ENCODE data around the gene NECTIN1.

The NECTIN1 gene

DNA sequence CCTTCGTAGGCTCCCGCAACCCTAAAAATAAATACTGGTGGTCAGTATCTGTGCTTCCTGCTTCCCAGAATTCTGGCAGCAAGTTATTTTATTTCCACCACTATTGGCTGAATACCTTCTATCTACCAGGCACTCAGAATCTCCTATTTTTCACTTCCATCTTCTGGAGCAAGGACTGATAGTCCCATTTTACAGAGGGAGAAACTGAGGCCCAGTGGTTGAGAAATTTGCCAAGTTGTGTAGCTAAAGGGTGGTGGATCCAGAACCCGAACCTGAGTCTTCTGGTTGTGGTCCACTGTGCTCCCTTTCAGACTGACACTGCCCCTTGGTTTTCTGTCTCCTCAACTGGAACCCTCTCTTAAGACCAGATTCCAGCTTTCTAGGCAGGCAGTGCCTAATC lies 31.6 kb downstream of the NECTIN1 start:
- H3K9me3 ChIP-seq (ENCODE audit: control insufficient read depth, low read length) = no peaks in the 10 kb centered on the region
- no peak overlapping the region for H3K9ac ChIP-seq (ENCODE audit: low read length)
- no peak overlapping the region for H3K4me3 ChIP-seq (ENCODE audit: low read length)
- H3K27me3 ChIP-seq (replicated peaks; ENCODE audit: control insufficient read depth, insufficient read depth, low read length) = no peaks in the 10 kb centered on the region
- no peaks in the 10 kb centered on the region for H3K36me3 ChIP-seq (ENCODE audit: control insufficient read depth, insufficient read depth, low read length, severe bottlenecking)
- peaks cover 3% of the 10 kb centered on the region for H3K4me1 ChIP-seq (ENCODE audit: control insufficient read depth, insufficient read depth, low read length)
- no peak for DNase-seq (ENCODE audit: low read depth)

DNA sequence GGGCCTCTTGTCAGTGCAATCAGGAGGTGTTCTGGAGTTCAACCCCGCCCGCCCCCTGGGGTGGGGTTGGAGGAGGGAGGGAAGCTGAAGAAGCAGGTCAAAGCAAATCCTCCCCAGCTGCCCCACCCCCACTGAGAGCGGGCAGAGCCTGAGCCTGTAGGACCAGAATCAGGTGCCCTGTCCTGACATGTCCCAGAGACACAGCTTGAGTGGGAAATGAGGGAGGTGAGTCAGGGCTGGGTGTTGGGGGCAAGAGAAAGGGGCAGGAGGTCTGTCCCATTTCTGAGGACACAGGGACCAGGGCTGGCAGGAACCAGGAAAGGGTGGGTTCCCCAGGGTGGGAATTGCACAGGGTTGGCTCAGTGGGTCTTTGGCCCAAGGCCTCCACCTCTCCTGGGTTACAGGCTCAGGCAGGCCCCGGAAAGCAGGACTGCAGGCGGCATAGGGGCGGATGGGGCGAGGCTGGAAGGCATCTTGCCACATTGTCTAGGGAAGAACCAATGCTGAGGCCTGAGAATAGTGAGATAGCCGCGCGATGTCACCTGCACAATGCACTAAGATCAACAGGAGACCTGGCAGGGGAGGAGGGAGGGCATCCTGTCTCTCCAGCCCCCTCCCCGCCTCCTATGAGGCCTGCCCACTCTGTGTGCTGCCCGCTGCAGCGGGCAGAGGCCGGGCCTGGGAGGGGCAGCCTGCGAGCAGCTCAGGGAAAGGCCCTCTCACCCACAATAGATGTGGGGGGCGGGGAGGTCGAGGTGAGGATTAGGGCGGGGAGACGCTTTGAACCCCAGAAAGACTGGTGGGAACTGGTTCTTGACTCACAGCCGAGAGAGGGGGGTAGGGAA lies 32.4 kb downstream of the NECTIN1 start:
- Histone ChIP-seq H3K9ac (ENCODE audit: low read length) (no peak overlapping the region), H3K4me1 (ENCODE audit: control insufficient read depth, insufficient read depth, low read length) (peaks cover 3% of the 10 kb centered on the region), H3K36me3 (ENCODE audit: control insufficient read depth, insufficient read depth, low read length, severe bottlenecking) (no peaks in the 10 kb centered on the region), H3K27me3 (replicated peaks; ENCODE audit: control insufficient read depth, insufficient read depth, low read length) (no peaks in the 10 kb centered on the region), H3K9me3 (ENCODE audit: control insufficient read depth, low read length) (no peaks in the 10 kb centered on the region), H3K4me3 (ENCODE audit: low read length) (no peak overlapping the region)
- DNase-seq (ENCODE audit: low read depth) = no peak

DNA sequence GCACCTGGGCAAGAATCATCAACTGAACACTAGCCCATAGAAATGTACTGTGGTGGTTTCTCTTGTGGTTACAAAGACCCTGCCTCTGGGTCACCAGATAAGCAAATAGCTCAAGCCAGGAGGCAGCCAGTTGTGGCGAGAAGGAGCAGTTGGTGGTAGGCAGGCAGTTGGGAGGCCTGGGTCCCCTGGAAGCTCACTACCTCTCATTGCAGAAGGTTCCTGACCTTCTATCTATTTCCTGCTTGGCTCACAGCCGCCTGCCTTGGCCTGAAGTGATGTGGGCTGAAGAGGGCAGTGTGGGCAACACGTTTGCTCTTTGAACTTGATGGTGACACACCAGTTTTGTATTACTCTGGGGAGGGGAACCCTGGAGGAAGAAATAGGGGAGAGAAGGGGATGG lies 34.7 kb downstream of the NECTIN1 start:
- Histone ChIP-seq H3K9ac (ENCODE audit: low read length) (no peak overlapping the region), H3K9me3 (ENCODE audit: control insufficient read depth, low read length) (no peaks in the 10 kb centered on the region), H3K4me3 (ENCODE audit: low read length) (no peak overlapping the region), H3K27me3 (replicated peaks; ENCODE audit: control insufficient read depth, insufficient read depth, low read length) (no peaks in the 10 kb centered on the region), H3K36me3 (ENCODE audit: control insufficient read depth, insufficient read depth, low read length, severe bottlenecking) (no peaks in the 10 kb centered on the region), H3K4me1 (ENCODE audit: control insufficient read depth, insufficient read depth, low read length) (no peaks in the 10 kb centered on the region)
- DNase-seq (ENCODE audit: low read depth) = no peak

DNA sequence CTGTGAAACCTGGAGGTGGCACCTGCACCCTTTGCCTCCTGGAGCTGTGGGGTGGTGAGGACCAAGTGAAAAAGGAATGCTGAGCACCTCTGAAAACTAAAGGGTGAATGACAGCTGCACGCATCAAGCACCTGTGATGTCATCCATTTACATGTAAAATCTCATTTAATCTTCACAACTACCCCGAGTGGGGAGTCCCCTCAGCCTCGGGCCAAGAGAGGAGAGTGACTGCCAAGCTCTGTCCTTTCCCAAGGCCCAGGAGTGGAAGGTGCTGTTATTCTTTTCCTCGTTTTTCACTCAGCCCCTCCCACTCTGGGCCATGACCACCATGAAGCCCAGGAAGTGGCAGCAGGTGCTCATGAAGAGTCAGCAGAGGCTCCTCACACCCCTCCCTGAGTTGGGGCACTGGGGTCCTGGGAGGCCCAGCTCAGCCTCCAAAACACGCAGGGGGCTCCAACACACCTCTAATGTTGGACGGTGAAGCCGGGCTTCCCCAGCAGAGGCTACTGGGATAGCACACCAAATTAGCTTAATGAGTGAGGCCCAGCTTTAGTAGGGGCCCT lies 35.7 kb downstream of the NECTIN1 start:
- Histone ChIP-seq H3K9me3 (ENCODE audit: control insufficient read depth, low read length) (no peaks in the 10 kb centered on the region), H3K36me3 (ENCODE audit: control insufficient read depth, insufficient read depth, low read length, severe bottlenecking) (no peaks in the 10 kb centered on the region), H3K4me3 (ENCODE audit: low read length) (no peak overlapping the region), H3K4me1 (ENCODE audit: control insufficient read depth, insufficient read depth, low read length) (no peaks in the 10 kb centered on the region), H3K27me3 (replicated peaks; ENCODE audit: control insufficient read depth, insufficient read depth, low read length) (no peaks in the 10 kb centered on the region), H3K9ac (ENCODE audit: low read length) (no peak overlapping the region)
- no peak for DNase-seq (ENCODE audit: low read depth)

DNA sequence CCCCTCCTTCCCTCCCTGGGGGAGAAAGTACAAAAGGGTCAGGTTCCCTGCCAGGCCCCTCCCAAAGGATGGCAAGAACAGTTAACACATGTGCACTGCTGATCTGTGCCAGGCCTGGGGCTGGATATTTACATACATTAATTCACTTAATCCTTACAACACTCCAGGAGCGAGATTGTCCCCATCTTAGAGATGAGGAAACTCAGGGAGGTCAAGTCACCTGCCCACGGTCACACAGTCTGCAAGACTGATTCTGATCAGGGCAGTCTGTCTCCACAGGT lies 36.5 kb downstream of the NECTIN1 start:
- no peaks in the 10 kb centered on the region for H3K9me3 ChIP-seq (ENCODE audit: control insufficient read depth, low read length)
- DNase-seq (ENCODE audit: low read depth) = no peak
- no peaks in the 10 kb centered on the region for H3K36me3 ChIP-seq (ENCODE audit: control insufficient read depth, insufficient read depth, low read length, severe bottlenecking)
- H3K4me1 ChIP-seq (ENCODE audit: control insufficient read depth, insufficient read depth, low read length) = no peaks in the 10 kb centered on the region
- no peak overlapping the region for H3K4me3 ChIP-seq (ENCODE audit: low read length)
- H3K27me3 ChIP-seq (replicated peaks; ENCODE audit: control insufficient read depth, insufficient read depth, low read length) = no peaks in the 10 kb centered on the region
- no peak overlapping the region for H3K9ac ChIP-seq (ENCODE audit: low read length)

DNA sequence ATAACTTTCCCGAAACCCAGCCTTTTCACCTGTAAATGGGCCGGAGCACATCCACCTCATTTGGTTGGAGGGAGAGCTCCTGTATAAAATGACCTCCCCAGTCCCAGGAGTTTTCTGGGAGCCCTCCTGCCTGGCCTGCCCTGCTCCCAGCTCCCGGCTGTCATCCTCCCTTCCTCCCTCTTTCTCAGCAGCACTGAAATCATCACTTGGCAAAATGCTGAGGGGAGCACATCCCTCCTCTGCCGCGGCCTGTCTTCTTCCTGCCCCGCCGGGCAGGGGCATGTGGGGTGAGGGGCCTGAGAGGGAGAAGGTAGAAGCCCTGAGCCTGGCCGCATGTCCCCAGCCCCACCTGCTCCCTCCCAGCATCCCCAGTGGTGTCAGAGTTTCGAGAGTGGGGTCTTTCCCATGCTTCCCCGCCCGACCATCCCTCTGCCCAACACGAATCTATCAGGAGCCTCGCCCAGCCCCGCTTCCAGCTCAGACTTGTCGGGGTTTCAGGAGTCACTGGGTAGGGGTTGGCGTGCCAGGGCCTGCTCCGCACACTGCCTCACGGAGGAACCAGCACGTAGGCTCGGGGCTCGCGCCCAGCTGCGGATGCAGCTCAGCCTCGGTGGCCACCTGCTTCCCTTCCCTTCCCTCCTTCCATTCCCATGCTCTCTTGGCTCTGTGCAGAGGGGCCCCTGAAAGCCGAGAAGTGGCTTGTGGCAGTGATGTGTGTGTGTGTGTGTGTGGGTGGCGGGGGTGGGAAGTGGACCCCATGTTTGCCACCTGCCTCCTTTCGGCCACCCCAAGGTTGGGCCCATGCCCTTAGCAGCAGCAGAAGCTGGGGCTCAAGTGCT lies 37.1 kb downstream of the NECTIN1 start:
- Histone ChIP-seq H3K9ac (ENCODE audit: low read length) (no peak overlapping the region), H3K4me1 (ENCODE audit: control insufficient read depth, insufficient read depth, low read length) (no peaks in the 10 kb centered on the region)

DNA sequence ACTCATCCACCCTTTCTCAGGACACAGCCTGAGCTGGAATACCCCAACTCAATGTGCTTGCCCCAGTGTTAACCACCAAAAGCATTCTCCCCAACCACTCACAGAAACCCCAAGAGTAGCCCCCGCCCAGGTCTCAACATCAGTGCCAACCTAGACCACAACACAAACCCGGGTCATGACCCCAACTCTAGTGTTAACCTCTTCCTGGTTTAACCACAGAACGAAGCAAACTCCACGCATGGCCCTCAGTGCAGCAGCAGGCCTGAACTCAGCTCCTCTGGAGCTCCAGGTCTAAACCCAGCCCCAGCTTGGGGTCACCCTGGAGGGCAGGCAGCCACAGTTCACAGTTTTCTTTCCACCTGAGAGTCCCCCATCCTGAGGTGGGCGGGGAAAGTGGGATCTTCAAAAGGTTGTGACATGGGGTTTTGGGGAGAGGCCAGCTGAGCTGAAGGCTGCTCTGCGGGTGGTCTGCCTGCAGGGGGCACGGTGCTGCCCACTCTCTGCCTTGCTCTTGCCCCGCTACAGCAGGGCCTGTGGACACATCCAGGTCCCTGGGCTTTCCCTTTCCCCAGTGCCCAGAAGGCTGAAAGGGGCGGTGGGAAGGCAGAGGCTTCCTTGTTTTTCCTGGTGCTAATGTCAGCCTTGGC lies 37.9 kb downstream of the NECTIN1 start:
- no peaks in the 10 kb centered on the region for H3K27me3 ChIP-seq (replicated peaks; ENCODE audit: control insufficient read depth, insufficient read depth, low read length)
- no peak overlapping the region for H3K4me3 ChIP-seq (ENCODE audit: low read length)
- H3K9me3 ChIP-seq (ENCODE audit: control insufficient read depth, low read length) = no peaks in the 10 kb centered on the region
- no peak overlapping the region for H3K9ac ChIP-seq (ENCODE audit: low read length)
- no peaks in the 10 kb centered on the region for H3K36me3 ChIP-seq (ENCODE audit: control insufficient read depth, insufficient read depth, low read length, severe bottlenecking)
- H3K4me1 ChIP-seq (ENCODE audit: control insufficient read depth, insufficient read depth, low read length) = no peaks in the 10 kb centered on the region
- no peak for DNase-seq (ENCODE audit: low read depth)

More for the DNA sequence above, 37.1 kb downstream of the NECTIN1 start:
- Histone ChIP-seq H3K27me3 (replicated peaks; ENCODE audit: control insufficient read depth, insufficient read depth, low read length) (no peaks in the 10 kb centered on the region), H3K9me3 (ENCODE audit: control insufficient read depth, low read length) (no peaks in the 10 kb centered on the region), H3K4me3 (ENCODE audit: low read length) (no peak overlapping the region), H3K36me3 (ENCODE audit: control insufficient read depth, insufficient read depth, low read length, severe bottlenecking) (no peaks in the 10 kb centered on the region)
- no peak for DNase-seq (ENCODE audit: low read depth)

DNA sequence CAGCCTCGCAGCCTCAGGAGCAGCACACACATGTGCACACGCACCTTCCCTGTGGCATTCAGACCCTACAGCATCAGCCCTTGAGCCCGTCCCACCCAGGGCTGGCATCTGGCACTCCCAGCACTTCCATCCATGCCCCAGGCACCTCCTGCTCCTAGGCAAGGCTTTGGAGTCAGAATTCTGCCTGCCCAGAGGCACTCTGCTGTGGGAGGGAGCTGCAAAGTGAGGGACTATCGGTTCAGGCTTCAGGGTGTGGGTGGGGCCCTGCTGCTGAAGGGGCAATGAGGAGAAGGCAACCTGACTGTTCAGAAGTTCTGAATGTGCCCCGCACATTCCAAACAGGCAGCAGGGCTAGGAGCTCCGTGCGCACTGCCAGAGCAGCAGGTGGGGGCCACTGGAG lies 39.7 kb downstream of the NECTIN1 start:
- Histone ChIP-seq H3K27me3 (replicated peaks; ENCODE audit: control insufficient read depth, insufficient read depth, low read length) (no peaks in the 10 kb centered on the region), H3K9ac (ENCODE audit: low read length) (no peak overlapping the region), H3K4me1 (ENCODE audit: control insufficient read depth, insufficient read depth, low read length) (no peaks in the 10 kb centered on the region), H3K4me3 (ENCODE audit: low read length) (no peak overlapping the region), H3K9me3 (ENCODE audit: control insufficient read depth, low read length) (no peaks in the 10 kb centered on the region), H3K36me3 (ENCODE audit: control insufficient read depth, insufficient read depth, low read length, severe bottlenecking) (no peaks in the 10 kb centered on the region)
- DNase-seq (ENCODE audit: low read depth) = no peak

DNA sequence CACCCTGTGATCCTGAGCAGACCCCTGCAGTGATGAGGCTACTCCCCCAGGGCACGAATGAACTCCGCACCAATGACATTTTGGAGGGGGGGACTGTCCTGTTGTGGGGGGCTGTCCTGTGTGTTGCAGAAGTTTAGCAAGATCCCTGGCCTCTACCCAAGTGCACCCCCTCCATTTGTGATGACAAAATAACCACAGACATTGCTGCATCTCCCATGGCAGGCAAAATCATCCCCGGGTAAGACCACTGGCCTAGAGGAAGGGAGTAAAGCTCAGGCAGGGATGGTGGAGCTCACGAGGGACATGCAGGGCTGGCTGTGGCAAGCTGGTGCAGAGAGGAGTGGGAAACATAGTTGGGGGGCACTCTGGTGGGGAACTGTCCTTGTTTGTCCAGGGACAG lies 40.6 kb downstream of the NECTIN1 start:
- Histone ChIP-seq H3K4me3 (ENCODE audit: low read length) (no peak overlapping the region), H3K9me3 (ENCODE audit: control insufficient read depth, low read length) (no peaks in the 10 kb centered on the region), H3K36me3 (ENCODE audit: control insufficient read depth, insufficient read depth, low read length, severe bottlenecking) (no peaks in the 10 kb centered on the region), H3K27me3 (replicated peaks; ENCODE audit: control insufficient read depth, insufficient read depth, low read length) (no peaks in the 10 kb centered on the region), H3K4me1 (ENCODE audit: control insufficient read depth, insufficient read depth, low read length) (no peaks in the 10 kb centered on the region), H3K9ac (ENCODE audit: low read length) (no peak overlapping the region)
- no peak for DNase-seq (ENCODE audit: low read depth)

DNA sequence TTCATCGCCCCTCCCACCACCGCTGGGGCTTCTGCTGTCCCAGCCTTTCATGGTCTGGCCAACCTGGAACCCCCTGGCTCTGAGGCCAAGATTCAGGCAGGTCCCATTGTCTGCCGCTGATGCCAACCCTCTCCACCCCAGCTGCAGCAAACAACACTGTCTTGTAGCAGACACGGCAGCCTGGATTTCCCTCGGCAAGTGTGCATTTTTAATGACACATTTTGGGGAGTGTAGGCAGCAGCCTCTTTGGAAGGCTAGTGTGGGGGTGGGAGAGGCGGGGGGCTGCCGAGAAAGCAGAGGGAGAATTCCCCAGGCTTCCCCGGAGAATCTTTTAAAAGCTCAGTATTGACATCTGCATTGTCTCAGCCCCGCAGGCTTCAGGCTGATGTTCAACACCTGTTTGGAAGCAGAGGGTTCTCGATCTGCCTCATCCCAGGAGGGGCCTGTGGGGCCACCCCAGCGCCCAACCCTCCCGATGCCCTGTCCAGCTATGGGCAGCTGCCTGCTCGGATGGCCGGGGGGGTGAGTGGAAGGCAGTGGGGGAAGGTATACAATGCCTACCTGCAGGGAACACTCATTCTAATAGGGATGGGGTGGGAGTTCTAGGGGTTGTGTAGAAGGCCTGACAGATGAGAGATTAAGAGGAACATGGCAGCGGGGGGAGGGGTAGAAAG lies 41.5 kb downstream of the NECTIN1 start:
- H3K9me3 ChIP-seq (ENCODE audit: control insufficient read depth, low read length) = no peaks in the 10 kb centered on the region
- H3K9ac ChIP-seq (ENCODE audit: low read length) = no peak overlapping the region
- no peak overlapping the region for H3K4me3 ChIP-seq (ENCODE audit: low read length)
- no peak for DNase-seq (ENCODE audit: low read depth)
- no peaks in the 10 kb centered on the region for H3K36me3 ChIP-seq (ENCODE audit: control insufficient read depth, insufficient read depth, low read length, severe bottlenecking)
- H3K4me1 ChIP-seq (ENCODE audit: control insufficient read depth, insufficient read depth, low read length) = no peaks in the 10 kb centered on the region
- H3K27me3 ChIP-seq (replicated peaks; ENCODE audit: control insufficient read depth, insufficient read depth, low read length) = no peaks in the 10 kb centered on the region

All from adipocyte (in vitro differentiated cells).